ENCODE results near the gene CSF3R.

CSF3R gene

GRCh38 chr1:36455386-36455785, 27.3 kb downstream of the CSF3R start:
- no peak for DNase-seq

GRCh38 chr1:36453600-36454388, 28.9 kb downstream of the CSF3R start:
- DNase-seq, result no peak

- DNase-seq, result no peak
These were observed 29.7 kb downstream of the CSF3R start for GRCh38 chr1:36453051-36453450.

- DNase-seq, result no peak
These were observed 31.8 kb downstream of the CSF3R start for GRCh38 chr1:36450919-36451305.

GRCh38 chr1:36450270-36450918, 32.3 kb downstream of the CSF3R start, which contains the start of gene OSCP1:
OSCP1 (minus strand) TSS chr1:36450451; CDS start chr1:36450369, 82 bp downstream.
- peak; percentile 91 to 92 for DNase-seq

GRCh38 chr1:36448530-36449056, 34.1 kb downstream of the CSF3R start:
- no peak for DNase-seq

GRCh38 chr1:36447450-36447849, 35.3 kb downstream of the CSF3R start:
- DNase-seq, result no peak

- DNase-seq, result no peak
These were observed 36.0 kb downstream of the CSF3R start for GRCh38 chr1:36446746-36447145.

GRCh38 chr1:36446271-36446670, 36.4 kb downstream of the CSF3R start:
- DNase-seq, result peak; percentile 12 to 13

GRCh38 chr1:36443297-36443696, 39.4 kb downstream of the CSF3R start:
- DNase-seq, result no peak

- DNase-seq, result no peak
These were observed 40.4 kb downstream of the CSF3R start for GRCh38 chr1:36442337-36442736.

GRCh38 chr1:36440646-36441045, 42.1 kb downstream of the CSF3R start:
- no peak for DNase-seq

- DNase-seq, result no peak
These were observed 42.7 kb downstream of the CSF3R start for GRCh38 chr1:36440044-36440443.

GRCh38 chr1:36438715-36439114, 44.0 kb downstream of the CSF3R start:
- DNase-seq, result no peak

- no peak for DNase-seq
These were observed 45.9 kb downstream of the CSF3R start for GRCh38 chr1:36436821-36437220.

- DNase-seq, result no peak
These were observed 49.6 kb downstream of the CSF3R start for GRCh38 chr1:36433102-36433501.

- DNase-seq, result no peak
These were observed 50.1 kb downstream of the CSF3R start for GRCh38 chr1:36432616-36433015.

- DNase-seq, result no peak
These were observed 56.9 kb downstream of the CSF3R start for GRCh38 chr1:36425791-36426190.

GRCh38 chr1:36421649-36422048, 61.1 kb downstream of the CSF3R start:
- DNase-seq, result no peak

GRCh38 chr1:36420836-36421317, 61.8 kb downstream of the CSF3R start:
- DNase-seq, result peak; percentile 86 to 90

GRCh38 chr1:36420409-36420808, 62.3 kb downstream of the CSF3R start:
- no peak for DNase-seq

- no peak for DNase-seq
These were observed 63.1 kb downstream of the CSF3R start for GRCh38 chr1:36419569-36419968.

- no peak for DNase-seq
These were observed 63.6 kb downstream of the CSF3R start for GRCh38 chr1:36419140-36419539.

GRCh38 chr1:36417931-36418330, 64.8 kb downstream of the CSF3R start:
- DNase-seq, result no peak

Measured in CD4-positive, alpha-beta T cell treated with Interferon alpha-2 for 1 hour (primary cell).